ENCODE results near the gene SOST.

The SOST gene

GRCh38 chr17:43771463-43771862 is 12.9 kb upstream of the SOST start:
- no peak overlapping the region for H4K91ac ChIP-seq (ENCODE audit: low read length)

GRCh38 chr17:43770957-43771356 is 12.4 kb upstream of the SOST start:
- H3K9me3 ChIP-seq (ENCODE audit: control insufficient read depth, low read length): no peaks in the 10 kb centered on the region
- H3K4me2 ChIP-seq (ENCODE audit: low read length, poor library complexity, severe bottlenecking): no peak overlapping the region
- no peak overlapping the region for H3K4me3 ChIP-seq (ENCODE audit: insufficient read depth in 1 of 2, low read depth in 1 of 2, low read length in 2 of 2)
- no peak overlapping the region for H2BK5ac ChIP-seq (ENCODE audit: low read depth, low read length, poor library complexity, severe bottlenecking)
- H3K4me1 ChIP-seq (ENCODE audit: control insufficient read depth, insufficient read depth, low read depth, low read length): peaks cover 3% of the 10 kb centered on the region
- no peak overlapping the region for H3K14ac ChIP-seq (ENCODE audit: low read length in 2 of 2)
- no peak overlapping the region for H3K18ac ChIP-seq (ENCODE audit: low read depth in 1 of 2, low read length in 2 of 2)
- no peak overlapping the region for H4K8ac ChIP-seq (ENCODE audit: low read length)
- H3K79me1 ChIP-seq (replicated peaks; ENCODE audit: low read length, poor library complexity, severe bottlenecking): peaks cover 35% of the 10 kb centered on the region
- no peak overlapping the region for H4K91ac ChIP-seq (ENCODE audit: low read length)
- no peak overlapping the region for H2BK120ac ChIP-seq (ENCODE audit: low read depth, low read length)
- no peak overlapping the region for H2AFZ ChIP-seq (ENCODE audit: low read depth, low read length)
- H3K27ac ChIP-seq (ENCODE audit: low read length, poor library complexity, severe bottlenecking): no peak overlapping the region
- H3K27me3 ChIP-seq (ENCODE audit: control insufficient read depth in 1 of 2, insufficient read depth in 1 of 2, low read length in 2 of 2): no peaks in the 10 kb centered on the region
- 100% methylated on average over 1 of the region's 2 CpGs for WGBS
- H3K9ac ChIP-seq (ENCODE audit: low read length): no peak overlapping the region
- H2BK15ac ChIP-seq (ENCODE audit: low read depth, poor library complexity, severe bottlenecking): no peak overlapping the region
- H3K36me3 ChIP-seq (ENCODE audit: control insufficient read depth in 1 of 2, insufficient read depth in 2 of 2, low read depth in 1 of 2, low read length in 2 of 2): peaks cover 71 to 78% of the 10 kb centered on the region in 2 experiments
- no peak overlapping the region for H3K4ac ChIP-seq (ENCODE audit: low read depth in 1 of 2, low read length in 2 of 2)
- no peak overlapping the region for H2BK12ac ChIP-seq (ENCODE audit: low read length in 2 of 2)
- no peak overlapping the region for H2AK5ac ChIP-seq (ENCODE audit: low read length, severe bottlenecking)
- H3K23ac ChIP-seq (ENCODE audit: low read length in 2 of 2): no peak overlapping the region
- no peak for DNase-seq

More at GRCh38 chr17:43771463-43771862, 12.9 kb upstream of the SOST start:
- no peaks in the 10 kb centered on the region for H3K9me3 ChIP-seq (ENCODE audit: control insufficient read depth, low read length)
- H3K14ac ChIP-seq (ENCODE audit: low read length in 2 of 2): no peak overlapping the region
- H2AFZ ChIP-seq (ENCODE audit: low read depth, low read length): no peak overlapping the region
- H2BK5ac ChIP-seq (ENCODE audit: low read depth, low read length, poor library complexity, severe bottlenecking): no peak overlapping the region
- H3K9ac ChIP-seq (ENCODE audit: low read length): no peak overlapping the region
- no peak overlapping the region for H4K8ac ChIP-seq (ENCODE audit: low read length)
- no peak for DNase-seq
- H3K27ac ChIP-seq (ENCODE audit: low read length, poor library complexity, severe bottlenecking): no peak overlapping the region
- no peak overlapping the region for H3K4me3 ChIP-seq (ENCODE audit: insufficient read depth in 1 of 2, low read depth in 1 of 2, low read length in 2 of 2)
- H3K27me3 ChIP-seq (ENCODE audit: control insufficient read depth in 1 of 2, insufficient read depth in 1 of 2, low read length in 2 of 2): no peaks in the 10 kb centered on the region
- peaks cover 40% of the 10 kb centered on the region for H3K79me1 ChIP-seq (replicated peaks; ENCODE audit: low read length, poor library complexity, severe bottlenecking)
- H3K4me2 ChIP-seq (ENCODE audit: low read length, poor library complexity, severe bottlenecking): no peak overlapping the region
- H3K4ac ChIP-seq (ENCODE audit: low read depth in 1 of 2, low read length in 2 of 2): no peak overlapping the region
- H3K36me3 ChIP-seq (ENCODE audit: control insufficient read depth in 1 of 2, insufficient read depth in 2 of 2, low read depth in 1 of 2, low read length in 2 of 2): peaks cover 76 to 79% of the 10 kb centered on the region in 2 experiments
- over 99% methylated on average over 9 of the region's 9 CpGs for WGBS
- no peak overlapping the region for H2BK120ac ChIP-seq (ENCODE audit: low read depth, low read length)
- peaks cover 7% of the 10 kb centered on the region for H3K4me1 ChIP-seq (ENCODE audit: control insufficient read depth, insufficient read depth, low read depth, low read length)
- H2AK5ac ChIP-seq (ENCODE audit: low read length, severe bottlenecking): no peak overlapping the region
- H3K18ac ChIP-seq (ENCODE audit: low read depth in 1 of 2, low read length in 2 of 2): no peak overlapping the region
- no peak overlapping the region for H3K23ac ChIP-seq (ENCODE audit: low read length in 2 of 2)
- no peak overlapping the region for H2BK12ac ChIP-seq (ENCODE audit: low read length in 2 of 2)
- no peak overlapping the region for H2BK15ac ChIP-seq (ENCODE audit: low read depth, poor library complexity, severe bottlenecking)

DNA sequence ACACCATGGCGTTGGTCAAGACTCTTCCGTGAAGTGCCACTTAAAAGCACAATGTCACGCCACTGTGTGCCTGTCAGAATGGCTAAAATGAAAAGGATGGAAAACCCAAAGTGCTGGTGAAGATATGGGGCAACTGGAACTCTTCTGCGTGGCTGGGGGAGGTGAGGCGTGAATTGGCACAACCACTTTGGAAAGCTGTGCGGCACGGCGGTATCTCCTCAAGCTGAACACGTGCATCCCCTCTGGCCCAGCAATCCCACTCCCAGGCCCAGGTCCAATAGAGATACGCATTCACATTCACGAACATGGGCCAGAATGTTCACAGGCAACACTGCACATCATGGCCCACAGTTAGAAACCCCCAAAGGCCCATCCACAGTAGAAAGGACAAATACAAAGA is 11.3 kb upstream of the SOST start:
- Histone ChIP-seq H3K9ac (ENCODE audit: low read length) (no peak overlapping the region), H2BK120ac (ENCODE audit: low read depth, low read length) (no peak overlapping the region), H2AFZ (ENCODE audit: low read depth, low read length) (no peak overlapping the region), H3K36me3 (ENCODE audit: control insufficient read depth in 1 of 2, insufficient read depth in 2 of 2, low read depth in 1 of 2, low read length in 2 of 2) (peaks cover 64 to 77% of the 10 kb centered on the region in 2 experiments), H3K23ac (ENCODE audit: low read length in 2 of 2) (no peak overlapping the region), H3K18ac (ENCODE audit: low read depth in 1 of 2, low read length in 2 of 2) (no peak overlapping the region), H2BK15ac (ENCODE audit: low read depth, poor library complexity, severe bottlenecking) (no peak overlapping the region), H3K4me1 (ENCODE audit: control insufficient read depth, insufficient read depth, low read depth, low read length) (peaks cover 3% of the 10 kb centered on the region), H3K4ac (ENCODE audit: low read depth in 1 of 2, low read length in 2 of 2) (no peak overlapping the region), H3K9me3 (ENCODE audit: control insufficient read depth, low read length) (no peaks in the 10 kb centered on the region), H2BK5ac (ENCODE audit: low read depth, low read length, poor library complexity, severe bottlenecking) (no peak overlapping the region), H2AK5ac (ENCODE audit: low read length, severe bottlenecking) (no peak overlapping the region), H2BK12ac (ENCODE audit: low read length in 2 of 2) (no peak overlapping the region), H3K27me3 (ENCODE audit: control insufficient read depth in 1 of 2, insufficient read depth in 1 of 2, low read length in 2 of 2) (no peaks in the 10 kb centered on the region), H4K8ac (ENCODE audit: low read length) (no peak overlapping the region), H4K91ac (ENCODE audit: low read length) (no peak overlapping the region), H3K4me2 (ENCODE audit: low read length, poor library complexity, severe bottlenecking) (no peak overlapping the region), H3K79me1 (replicated peaks; ENCODE audit: low read length, poor library complexity, severe bottlenecking) (peaks cover 28% of the 10 kb centered on the region), H3K4me3 (ENCODE audit: insufficient read depth in 1 of 2, low read depth in 1 of 2, low read length in 2 of 2) (no peak overlapping the region), H3K14ac (ENCODE audit: low read length in 2 of 2) (no peak overlapping the region), H3K27ac (ENCODE audit: low read length, poor library complexity, severe bottlenecking) (no peak overlapping the region)
- over 99% methylated on average over 11 of the region's 11 CpGs for WGBS
- DNase-seq: no peak

GRCh38 chr17:43769426-43769825 is 10.8 kb upstream of the SOST start:
- Histone ChIP-seq H3K4me3 (ENCODE audit: insufficient read depth in 1 of 2, low read depth in 1 of 2, low read length in 2 of 2) (no peak overlapping the region), H3K27ac (ENCODE audit: low read length, poor library complexity, severe bottlenecking) (no peak overlapping the region), H3K23ac (ENCODE audit: low read length in 2 of 2) (no peak overlapping the region), H2AK5ac (ENCODE audit: low read length, severe bottlenecking) (no peak overlapping the region), H2BK15ac (ENCODE audit: low read depth, poor library complexity, severe bottlenecking) (no peak overlapping the region), H2BK5ac (ENCODE audit: low read depth, low read length, poor library complexity, severe bottlenecking) (no peak overlapping the region), H3K36me3 (ENCODE audit: control insufficient read depth in 1 of 2, insufficient read depth in 2 of 2, low read depth in 1 of 2, low read length in 2 of 2) (peaks cover 60 to 73% of the 10 kb centered on the region in 2 experiments), H3K9ac (ENCODE audit: low read length) (no peak overlapping the region), H3K4ac (ENCODE audit: low read depth in 1 of 2, low read length in 2 of 2) (no peak overlapping the region), H3K79me1 (replicated peaks; ENCODE audit: low read length, poor library complexity, severe bottlenecking) (peaks cover 24% of the 10 kb centered on the region), H3K27me3 (ENCODE audit: control insufficient read depth in 1 of 2, insufficient read depth in 1 of 2, low read length in 2 of 2) (no peaks in the 10 kb centered on the region), H3K9me3 (ENCODE audit: control insufficient read depth, low read length) (no peaks in the 10 kb centered on the region), H4K8ac (ENCODE audit: low read length) (no peak overlapping the region), H2BK12ac (ENCODE audit: low read length in 2 of 2) (no peak overlapping the region), H3K4me1 (ENCODE audit: control insufficient read depth, insufficient read depth, low read depth, low read length) (peaks cover 3% of the 10 kb centered on the region), H3K4me2 (ENCODE audit: low read length, poor library complexity, severe bottlenecking) (no peak overlapping the region), H2AFZ (ENCODE audit: low read depth, low read length) (no peak overlapping the region), H2BK120ac (ENCODE audit: low read depth, low read length) (no peak overlapping the region), H3K18ac (ENCODE audit: low read depth in 1 of 2, low read length in 2 of 2) (no peak overlapping the region), H4K91ac (ENCODE audit: low read length) (no peak overlapping the region), H3K14ac (ENCODE audit: low read length in 2 of 2) (no peak overlapping the region)
- WGBS: 96% methylated on average over 16 of the region's 16 CpGs
- no peak for DNase-seq
